Fibroblast of the conjunctiva (primary cell): ENCODE results near the gene THAP4.

Experiments used
- DNase-seq: peaks from one replicate; pipeline ENCODE4 v3.0.0-alpha.2; 2010; ENCODE audit warnings: low read depth

Gene THAP4

DNA sequence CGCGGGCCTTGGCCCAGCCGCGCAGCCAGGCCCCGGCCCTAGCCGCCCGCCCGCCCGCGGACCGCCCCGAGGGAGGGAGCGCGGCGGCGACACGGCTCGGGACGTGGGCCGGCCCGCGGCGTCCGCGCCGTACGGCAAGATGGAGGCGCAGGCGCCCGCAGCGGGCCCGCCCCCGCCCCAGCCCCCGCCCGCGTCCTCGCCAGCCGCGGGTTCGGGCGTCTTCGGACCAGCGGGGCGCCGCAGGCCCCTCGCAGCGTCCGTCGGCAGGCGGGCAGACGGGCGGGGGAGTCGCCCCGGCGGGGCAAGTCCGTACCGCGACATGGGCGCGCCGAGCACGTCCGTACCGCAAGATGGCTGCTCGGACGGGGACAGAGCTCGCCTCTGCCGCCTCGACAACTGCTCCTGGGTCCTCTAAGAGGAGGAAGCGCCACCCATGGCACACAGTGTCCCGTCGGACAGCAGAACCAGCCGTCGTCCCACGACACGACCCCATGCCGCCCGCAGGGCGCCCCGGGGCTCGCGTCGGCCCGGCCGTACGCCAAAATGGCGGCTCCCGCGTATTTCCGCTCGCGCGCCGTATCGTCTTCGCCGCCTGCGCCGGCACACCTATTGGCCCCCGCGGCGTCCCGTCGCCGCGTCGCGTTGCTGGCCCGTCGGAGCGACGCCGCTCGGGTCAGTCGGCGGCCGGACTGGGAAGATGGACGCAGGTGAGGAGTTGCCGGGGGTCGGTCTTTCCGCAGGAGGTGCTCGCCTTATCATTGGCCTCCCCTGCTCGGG lies at the start of gene THAP4, which contains the start of gene ATG4B:
TSS of gene THAP4 (minus strand) at position 141 of the 777 bp plus-strand sequence. CDS start 141 bp downstream, outside the sequence.
TSS of gene ATG4B (plus strand) at position 676 of the 777 bp plus-strand sequence. CDS start at position 698, 22 bp downstream.
- DNase-seq, result peak; percentile 77

- DNase-seq, result no peak
Observed at GRCh38 chr2:241686324-241686649, 49.3 kb upstream of the THAP4 start.

DNA sequence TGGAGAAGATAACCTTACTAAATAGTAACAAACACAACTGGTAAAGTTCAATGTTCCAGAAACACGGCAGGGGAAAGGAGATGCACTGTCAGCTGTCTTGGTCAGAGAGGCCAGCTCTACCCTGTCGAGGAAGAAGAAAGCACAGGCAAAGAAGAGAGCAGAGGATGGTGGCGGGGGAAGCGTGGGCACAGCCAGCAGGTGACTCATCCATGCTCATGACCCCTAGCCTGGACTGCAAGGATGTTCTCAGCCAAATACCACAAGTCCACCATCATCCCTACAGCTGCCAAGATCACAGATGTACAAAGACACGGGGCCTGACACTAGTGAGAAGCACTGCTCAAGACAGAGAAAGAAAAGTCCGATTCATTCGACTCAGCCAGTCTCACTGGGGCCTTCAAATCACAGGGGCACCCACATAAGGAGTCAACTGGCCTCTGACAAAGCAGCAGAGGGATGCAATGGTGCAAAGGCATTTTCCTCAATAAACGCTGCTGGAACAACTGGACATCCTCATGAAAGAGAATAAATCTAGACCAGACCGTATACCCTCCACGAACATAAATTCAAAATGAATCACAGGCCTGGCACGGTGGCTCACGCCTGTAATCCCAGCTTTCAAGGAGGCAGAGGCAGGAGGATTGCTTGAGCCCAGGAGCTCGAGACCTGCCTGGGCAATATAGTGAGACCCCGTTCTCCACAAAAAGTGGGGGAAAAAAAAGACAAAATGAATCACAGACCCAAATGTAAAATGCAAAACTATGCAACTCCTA lies 44.1 kb upstream of the THAP4 start:
- DNase-seq, result peak; percentile 96

- no peak for DNase-seq
Observed at GRCh38 chr2:241680044-241680443, 43.1 kb upstream of the THAP4 start.

DNA sequence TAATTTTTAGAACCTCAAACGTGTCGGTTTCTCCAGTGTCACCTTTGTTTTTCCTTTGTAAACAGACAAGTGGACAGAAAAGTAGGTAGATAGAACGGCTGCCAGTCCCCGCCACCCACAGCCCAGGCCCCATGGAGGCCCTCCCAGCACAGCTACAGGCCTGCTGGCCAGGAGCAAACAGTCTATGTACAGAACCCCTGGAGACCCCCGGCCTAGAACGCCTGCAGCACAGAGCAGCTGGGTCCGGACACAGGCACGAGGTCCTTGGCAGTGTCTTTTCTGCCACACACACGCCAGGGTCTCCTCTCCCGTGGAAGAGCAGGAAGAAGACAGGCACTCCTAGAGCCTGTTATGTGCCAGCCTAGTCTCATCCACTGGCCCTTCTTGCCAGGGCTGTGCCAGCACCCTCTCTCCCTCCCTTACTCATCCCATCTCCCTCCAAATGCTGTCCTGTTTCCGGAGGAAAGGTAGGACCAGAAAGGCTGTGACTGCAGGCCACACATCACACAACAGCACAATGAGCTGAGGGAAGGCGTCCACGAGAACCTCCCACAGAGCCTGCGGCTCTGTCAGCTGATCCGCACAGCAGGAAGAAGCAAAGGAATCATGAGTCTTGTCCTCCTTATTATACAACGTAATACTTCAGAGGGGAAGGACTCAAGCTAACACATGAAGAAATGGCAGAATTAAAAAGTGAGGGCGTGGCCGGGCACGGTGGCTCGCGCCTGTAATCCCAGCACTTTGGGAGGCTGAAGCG lies 42.0 kb upstream of the THAP4 start:
- no peak for DNase-seq

- no peak for DNase-seq
Observed at GRCh38 chr2:241678307-241678706, 41.3 kb upstream of the THAP4 start.

DNA sequence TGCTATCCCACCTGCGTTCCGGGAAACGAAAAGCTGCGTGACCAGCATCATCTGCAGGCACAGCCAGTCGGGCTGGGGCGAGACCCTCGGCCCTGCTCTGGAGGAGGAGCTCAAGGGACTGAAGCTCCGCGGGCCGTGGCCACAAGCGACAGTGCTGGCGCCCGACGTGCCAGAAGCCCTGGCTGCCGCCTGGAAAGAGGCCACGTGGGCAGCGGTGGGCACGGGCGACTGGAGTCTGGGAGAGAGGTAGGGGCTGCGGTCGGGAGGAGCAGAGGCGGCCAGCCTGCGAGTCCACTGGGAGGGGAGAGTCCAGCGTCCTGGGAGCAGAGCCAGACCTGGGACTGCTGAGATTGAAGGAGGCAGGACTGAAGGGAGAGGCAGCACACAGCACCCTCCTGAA lies 40.4 kb upstream of the THAP4 start:
- no peak for DNase-seq

DNA sequence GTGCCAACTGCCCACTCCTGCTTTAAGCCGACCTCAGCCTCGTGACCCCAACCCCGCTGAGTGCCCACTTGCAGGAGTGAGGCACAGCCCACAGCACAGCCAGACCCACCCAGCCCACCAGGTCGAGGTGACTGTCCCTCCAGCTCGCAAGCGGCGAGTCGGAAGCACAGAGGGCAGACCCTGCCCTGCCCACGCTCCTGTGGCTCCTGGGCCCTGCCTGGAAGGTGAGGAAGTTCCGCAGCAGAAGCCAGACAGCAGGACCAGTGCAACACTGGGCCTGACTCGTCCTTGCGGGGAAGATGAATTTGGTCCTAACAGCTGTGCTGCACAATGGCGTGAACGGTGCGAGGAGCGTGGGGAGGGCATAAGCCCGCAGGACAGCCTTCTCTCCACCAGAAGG lies 39.7 kb upstream of the THAP4 start:
- no peak for DNase-seq

GRCh38 chr2:241675885-241676284 lies 38.9 kb upstream of the THAP4 start:
- no peak for DNase-seq

- DNase-seq, result no peak
Observed at GRCh38 chr2:241673797-241674725, 37.1 kb upstream of the THAP4 start.

DNA sequence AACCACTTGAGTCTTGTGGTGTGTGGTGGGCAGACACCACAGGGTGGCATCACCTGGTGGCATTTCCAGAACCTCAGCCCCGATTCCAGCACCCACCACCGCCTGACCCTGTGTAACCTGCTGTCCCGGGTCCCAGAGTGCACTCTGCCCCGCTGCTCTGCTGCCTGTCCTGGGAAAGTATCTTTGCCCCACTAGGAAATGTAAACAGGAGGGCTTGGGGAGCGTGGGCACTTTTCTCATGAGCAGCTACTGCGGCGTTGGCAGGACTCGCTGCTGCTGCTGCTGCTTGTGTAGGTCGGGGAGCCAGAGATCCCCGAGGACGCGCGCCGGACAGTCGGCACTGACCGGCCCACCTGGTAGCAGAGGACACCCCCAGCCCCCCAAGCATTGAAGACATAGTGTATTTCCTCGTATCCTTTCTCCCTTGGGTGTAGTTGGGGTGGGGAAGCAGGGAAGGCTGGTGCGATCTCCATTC lies 36.3 kb upstream of the THAP4 start:
- no peak for DNase-seq

DNA sequence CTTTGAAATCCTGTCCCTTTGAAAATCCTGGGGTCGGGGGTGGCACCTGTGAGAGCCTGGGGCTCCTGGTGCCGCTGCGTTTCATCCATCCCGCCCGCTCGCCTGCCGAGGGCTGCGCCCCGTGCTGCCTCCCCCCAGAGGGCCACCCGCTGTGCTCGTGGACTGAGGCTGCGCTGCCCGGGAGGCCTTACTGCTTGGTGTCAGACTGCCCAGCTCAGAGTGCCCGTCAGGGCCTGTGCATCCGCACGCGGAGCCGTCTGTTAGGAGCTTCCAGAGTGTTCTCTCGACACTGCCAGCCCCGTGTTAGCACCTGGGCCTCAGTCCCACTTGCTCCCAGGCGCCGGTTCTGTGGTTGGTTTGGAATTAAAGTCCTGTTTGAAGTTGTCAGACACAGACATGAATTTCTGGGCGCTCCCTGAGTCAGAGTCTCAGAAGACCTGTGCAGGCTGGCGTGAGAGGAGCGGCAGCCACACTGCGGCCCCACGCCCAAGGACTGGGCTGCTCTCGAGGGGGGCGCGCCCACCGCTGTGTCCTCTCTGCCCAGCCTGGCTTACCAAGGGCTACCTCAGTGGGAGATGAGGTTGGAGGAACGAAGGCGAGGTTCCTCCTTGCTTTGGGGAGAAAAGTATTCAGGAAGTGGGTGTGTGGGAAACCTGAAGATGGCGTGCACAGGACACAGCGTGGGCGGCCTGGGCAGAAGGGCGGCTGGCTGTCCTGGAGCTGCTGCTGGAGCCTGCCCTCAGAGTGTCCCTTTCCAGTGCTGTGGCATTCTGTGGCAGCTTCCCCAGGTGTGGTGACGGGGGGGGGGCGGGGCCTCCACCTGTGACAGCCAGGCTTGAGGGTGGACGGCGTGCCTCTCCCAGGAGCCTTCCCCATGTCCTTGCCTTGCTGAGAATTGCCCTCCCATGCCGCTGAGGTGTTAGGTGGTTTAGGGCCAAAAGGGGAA lies 35.6 kb upstream of the THAP4 start:
- no peak for DNase-seq

DNA sequence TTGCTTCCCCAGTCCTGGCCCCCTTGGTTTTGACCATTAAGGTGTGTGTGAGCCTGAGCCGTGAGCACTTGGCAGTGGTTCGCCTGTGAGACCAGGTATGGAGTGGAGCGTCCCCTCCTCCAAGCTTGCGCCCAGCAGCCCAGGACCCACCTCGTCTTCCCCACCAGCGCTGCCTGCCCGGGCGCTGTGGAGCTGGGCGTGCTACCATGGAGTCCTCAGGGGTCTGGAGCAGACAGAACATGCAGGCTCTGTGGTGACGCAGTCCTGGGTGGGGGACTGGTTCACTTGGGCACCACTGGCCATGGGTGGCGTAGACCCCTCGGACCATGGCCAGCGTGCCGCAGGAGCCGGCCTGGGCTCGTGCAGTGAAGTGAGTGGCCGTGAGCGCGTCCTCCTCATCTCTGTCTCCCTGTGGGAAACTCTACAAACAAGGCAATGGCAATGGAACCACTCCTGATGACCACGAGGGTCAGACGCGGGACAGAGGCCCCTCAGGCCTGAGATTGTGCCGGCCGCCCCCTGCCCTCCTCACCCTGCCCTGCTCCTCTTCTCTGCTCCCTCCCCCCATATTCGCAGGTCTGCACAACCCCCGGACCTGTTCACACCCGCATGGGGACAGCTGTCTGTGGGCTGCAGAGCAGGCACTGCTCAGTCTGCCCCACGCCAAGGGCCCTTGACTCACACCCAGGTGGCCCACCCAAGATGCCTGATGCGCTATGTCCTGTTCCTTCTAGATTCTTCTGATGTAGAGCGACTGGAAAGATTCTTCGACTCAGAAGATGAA lies 34.7 kb upstream of the THAP4 start:
- no peak for DNase-seq

DNA sequence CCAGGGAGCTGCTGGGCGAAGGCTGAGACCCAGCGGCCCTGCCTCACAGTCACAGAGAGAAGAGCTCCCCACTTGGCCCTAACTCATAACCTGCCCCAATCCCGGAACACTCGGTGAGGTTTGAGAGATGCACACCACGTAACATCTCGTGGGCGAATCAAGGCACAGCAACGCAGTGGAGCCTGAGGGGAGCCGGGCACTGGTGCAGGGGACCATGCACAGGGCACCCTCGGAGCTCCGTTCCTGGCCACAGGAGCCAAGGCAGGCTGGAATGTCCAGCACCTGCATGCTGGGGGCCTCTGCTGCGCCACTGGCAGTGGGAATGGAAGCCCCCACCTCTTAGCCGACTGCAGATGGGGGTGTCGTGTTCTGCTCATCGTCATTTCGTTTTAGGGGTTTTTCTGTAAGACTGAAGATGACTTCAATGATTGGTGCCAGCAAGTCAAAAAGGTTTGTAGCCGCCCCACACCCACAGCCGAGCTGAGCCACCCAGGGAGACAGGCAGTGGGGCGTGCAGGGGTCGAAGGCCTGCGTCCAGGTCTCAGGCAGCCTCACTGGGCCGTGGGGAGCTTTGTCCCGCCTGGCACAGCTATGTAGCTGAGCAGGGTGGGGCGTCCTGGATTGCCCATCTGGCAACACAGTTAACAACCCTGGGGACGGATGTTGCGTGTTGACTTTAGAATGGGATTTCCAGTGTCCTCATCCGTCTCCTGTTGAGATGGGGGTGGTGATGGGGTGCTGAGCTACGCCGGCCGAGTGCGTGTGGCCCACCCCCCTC lies 33.6 kb upstream of the THAP4 start:
- no peak for DNase-seq

GRCh38 chr2:241668839-241669238 lies 31.9 kb upstream of the THAP4 start:
- no peak for DNase-seq

DNA sequence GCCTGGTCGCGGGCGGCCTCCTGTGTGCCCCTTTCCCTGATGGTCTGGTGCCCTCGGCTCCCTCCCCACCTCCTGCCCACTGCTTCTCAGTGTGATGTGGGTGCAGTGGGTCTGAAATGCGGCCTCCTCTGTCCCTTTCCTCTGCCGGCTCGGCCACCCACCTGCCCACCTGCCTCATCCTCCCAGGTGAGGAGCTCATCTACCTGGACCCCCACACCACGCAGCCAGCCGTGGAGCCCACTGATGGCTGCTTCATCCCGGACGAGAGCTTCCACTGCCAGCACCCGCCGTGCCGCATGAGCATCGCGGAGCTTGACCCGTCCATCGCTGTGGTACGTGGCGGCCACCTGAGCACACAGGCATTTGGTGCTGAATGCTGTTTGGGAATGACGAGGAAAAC lies 31.4 kb upstream of the THAP4 start:
- DNase-seq, result no peak

DNA sequence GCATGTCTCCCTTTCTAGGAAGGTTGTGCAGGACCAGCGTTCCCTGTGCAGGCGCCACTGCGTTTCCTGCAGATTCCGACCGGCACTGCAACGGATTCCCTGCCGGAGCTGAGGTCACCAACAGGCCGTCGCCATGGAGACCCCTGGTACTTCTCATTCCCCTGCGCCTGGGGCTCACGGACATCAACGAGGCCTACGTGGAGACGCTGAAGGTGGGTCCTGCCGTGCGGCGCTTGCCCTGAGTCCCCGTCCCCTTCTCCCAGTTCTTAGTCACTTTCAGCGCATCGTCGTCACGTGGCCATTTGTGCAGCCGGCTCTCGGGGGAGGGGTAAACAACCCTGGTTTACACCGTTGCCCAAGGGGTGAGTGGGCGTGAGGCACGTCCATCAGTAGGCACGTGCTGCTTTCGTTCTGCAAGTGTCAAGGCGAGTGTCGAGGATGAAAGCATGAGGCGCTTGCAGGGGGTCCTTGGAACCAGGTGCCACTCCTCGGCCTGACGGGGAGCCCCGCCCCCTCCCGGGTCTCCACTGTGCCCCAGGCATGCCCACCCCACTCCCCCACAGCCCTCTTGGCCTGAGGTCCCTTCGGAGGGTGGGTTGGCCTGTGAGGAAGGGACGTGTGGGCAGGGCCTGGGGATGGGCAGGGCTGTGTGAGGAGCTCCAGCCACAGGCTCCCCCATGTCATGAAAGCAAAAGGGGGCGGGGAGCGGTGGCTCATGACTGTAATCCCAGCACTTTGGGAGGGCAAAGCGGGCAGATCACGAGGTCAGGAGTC lies 29.9 kb upstream of the THAP4 start:
- no peak for DNase-seq
